H9 (cell line): ENCODE measurements around the gene MAJIN. TPM values are rescaled to one million over a fixed set of nuclear protein-coding genes. Genes with fewer than 3 reads are reported as not detected.

Experiments
- DNase-seq: peaks from one replicate; pipeline ENCODE4 v3.0.0-alpha.2; 2017
- H2AFZ ChIP-seq: one replicate; pipeline ENCODE4 v1.6.1; 2013; ENCODE audit warnings: mild to moderate bottlenecking, low read length, control low read depth, moderate library complexity
- H2AK5ac ChIP-seq: 2 replicates; pipeline ENCODE4 v1.6.1; 2013; ENCODE audit warnings: low read length, control low read depth, mixed read lengths; ENCODE audit not compliant: insufficient read length
- H2BK120ac ChIP-seq: one replicate; pipeline ENCODE4 v1.6.1; 2013; ENCODE audit warnings: low read depth, mild to moderate bottlenecking, low read length, control low read depth, inconsistent platforms; ENCODE audit not compliant: poor library complexity, severe bottlenecking
- H2BK12ac ChIP-seq: 2 replicates; pipeline ENCODE4 v1.6.1; 2013; ENCODE audit warnings: low read length, control low read depth, mixed read lengths, low read depth; ENCODE audit not compliant: insufficient read length
- H2BK15ac ChIP-seq: 2 replicates; pipeline ENCODE4 v1.6.1; 2013; ENCODE audit warnings: low read depth, low read length, control low read depth
- H2BK20ac ChIP-seq: one replicate; pipeline ENCODE4 v1.6.1; 2013; ENCODE audit warnings: low read depth, mild to moderate bottlenecking, low read length, control low read depth, inconsistent platforms; ENCODE audit not compliant: poor library complexity, severe bottlenecking
- H2BK5ac ChIP-seq: 2 replicates; pipeline ENCODE4 v1.6.1; 2013; ENCODE audit warnings: low read length, control low read depth, mixed read lengths; ENCODE audit not compliant: insufficient read length
- H3K14ac ChIP-seq: 2 replicates; pipeline ENCODE4 v1.6.1; 2013; ENCODE audit warnings: low read length, control low read depth; ENCODE audit not compliant: insufficient read depth
- H3K18ac ChIP-seq: 2 replicates; pipeline ENCODE4 v1.6.1; 2013; ENCODE audit warnings: low read depth, mild to moderate bottlenecking, mixed read lengths, low read length, control low read depth; ENCODE audit not compliant: insufficient read length
- H3K23ac ChIP-seq: 2 replicates; pipeline ENCODE4 v1.6.1; 2013; ENCODE audit warnings: low read length, control low read depth, mixed read lengths, low read depth; ENCODE audit not compliant: insufficient read length
- H3K23me2 ChIP-seq: 2 replicates; pipeline ENCODE4 v1.6.1; 2013; ENCODE audit warnings: low read depth, mild to moderate bottlenecking, mixed read lengths, low read length, control low read depth; ENCODE audit not compliant: insufficient read length, poor library complexity, severe bottlenecking
- H3K27ac ChIP-seq: 2 replicates; pipeline ENCODE4 v1.5.1; 2013; ENCODE audit warnings: low read length, control low read depth, mixed read lengths, low read depth; ENCODE audit not compliant: insufficient read length
- H3K27me3 ChIP-seq: 2 replicates; pipeline ENCODE4 v1.6.1; 2013; ENCODE audit warnings: low read length, control low read depth, inconsistent platforms; ENCODE audit not compliant: insufficient read depth
- H3K4ac ChIP-seq: 2 replicates; pipeline ENCODE4 v1.6.1; 2013; ENCODE audit warnings: low read depth, mild to moderate bottlenecking, control low read depth, inconsistent platforms, low read length, moderate library complexity
- H3K4me1 ChIP-seq: 2 replicates; pipeline ENCODE4 v1.6.1; 2013; ENCODE audit warnings: low read length, control low read depth, inconsistent platforms; ENCODE audit not compliant: insufficient read depth
- H3K4me2 ChIP-seq: 2 replicates; pipeline ENCODE4 v1.6.1; 2013; ENCODE audit warnings: low read length, control low read depth, mixed read lengths; ENCODE audit not compliant: insufficient read length, insufficient read depth
- H3K56ac ChIP-seq: 2 replicates; pipeline ENCODE4 v1.6.1; 2013; ENCODE audit warnings: low read depth, mild to moderate bottlenecking, mixed read lengths, low read length, control low read depth; ENCODE audit not compliant: insufficient read length
- H3K79me1 ChIP-seq: 2 replicates; pipeline ENCODE4 v1.6.1; 2013; ENCODE audit warnings: low read depth, mild to moderate bottlenecking, moderate library complexity, low read length, control low read depth, inconsistent platforms; ENCODE audit not compliant: insufficient read depth, poor library complexity, severe bottlenecking
- H3K79me2 ChIP-seq: 2 replicates; pipeline ENCODE4 v1.6.1; 2013; ENCODE audit warnings: low read length, control low read depth, inconsistent platforms; ENCODE audit not compliant: insufficient read depth
- H3K9ac ChIP-seq: 2 replicates; pipeline ENCODE4 v1.6.1; 2013; ENCODE audit warnings: low read length, control low read depth, mixed read lengths; ENCODE audit not compliant: insufficient read length; ENCODE audit errors: extremely low read depth
- H3K9me3 ChIP-seq: one replicate; pipeline ENCODE4 v1.6.1; 2013; ENCODE audit warnings: low read depth, low read length, inconsistent platforms; ENCODE audit not compliant: control insufficient read depth
- H3T11ph ChIP-seq: one replicate; pipeline ENCODE4 v1.6.1; 2013; ENCODE audit warnings: mild to moderate bottlenecking, low read length, control low read depth, inconsistent platforms
- H4K20me1 ChIP-seq: one replicate; pipeline ENCODE4 v1.6.1; 2013; ENCODE audit not compliant: control insufficient read depth, insufficient read length, insufficient read depth
- H4K5ac ChIP-seq: 2 replicates; pipeline ENCODE4 v1.6.1; 2013; ENCODE audit warnings: low read depth, mild to moderate bottlenecking, mixed read lengths, low read length, control low read depth; ENCODE audit not compliant: insufficient read length
- H4K8ac ChIP-seq: replicated peaks from 2 replicates; pipeline ENCODE4 v1.6.1; 2013; ENCODE audit warnings: low read length, control low read depth, mixed read lengths, low read depth; ENCODE audit not compliant: insufficient read length
- H4K91ac ChIP-seq: 2 replicates; pipeline ENCODE4 v1.6.1; 2013; ENCODE audit warnings: low read depth, mild to moderate bottlenecking, moderate library complexity, mixed read lengths, low read length, control low read depth; ENCODE audit not compliant: insufficient read length
- H3K27ac Mint-ChIP-seq, 3 experiments: 2 replicates in 2 of 3; 3 replicates in 1 of 3; pipeline ENCODE4 v1.8.0; 2020 to 2021; ENCODE audit warnings: mixed read lengths in 3 of 3, mild to moderate bottlenecking in 1 of 3, moderate library complexity in 1 of 3
- H3K27me3 Mint-ChIP-seq: 2 replicates; pipeline ENCODE4 v1.8.0; 2021; ENCODE audit warnings: low read depth, mild to moderate bottlenecking, moderate library complexity, mixed read lengths
- H3K36me3 Mint-ChIP-seq, 3 experiments: 2 replicates in 2 of 3; 3 replicates in 1 of 3; pipeline ENCODE4 v1.8.0; 2020 to 2021; ENCODE audit warnings: low read depth in 3 of 3, mixed read lengths in 3 of 3; ENCODE audit not compliant: insufficient read depth in 1 of 3
- H3K4me1 Mint-ChIP-seq, 2 experiments: 2 replicates each; pipeline ENCODE4 v1.8.0; 2020; ENCODE audit warnings: mixed read lengths in 2 of 2
- H3K4me3 Mint-ChIP-seq, 2 experiments: 2 replicates in 1 of 2; 3 replicates in 1 of 2; pipeline ENCODE4 v1.8.0; 2020 to 2021; ENCODE audit warnings: mild to moderate bottlenecking in 2 of 2, mixed read lengths in 2 of 2, moderate library complexity in 1 of 2
- H3K9me3 Mint-ChIP-seq, 2 experiments: 2 replicates in 1 of 2; 3 replicates in 1 of 2; pipeline ENCODE4 v1.8.0; 2020; ENCODE audit warnings: mild to moderate bottlenecking in 2 of 2, mixed read lengths in 2 of 2, moderate library complexity in 1 of 2
- CTCF ChIP-seq: fragments of 200-600 bp; sonication (generic); conservative IDR thresholded peaks from 3 replicates; pipeline ENCODE4 v1.8.0; 2021; ENCODE audit warnings: antibody characterized with exemption, mild to moderate bottlenecking
- WGBS: extraction: QIAGEN DNeasy Blood & Tissue Kit; methylation state at CpG from one replicate; pipeline ENCODE4 v1.1.7; 2013; ENCODE audit warnings: missing lambda C conversion rate, low lambda C conversion rate, mixed read lengths; ENCODE audit not compliant: insufficient read length; ENCODE audit errors: extremely low coverage; 5-methylcytosine and 5-hydroxymethylcytosine counted together
- total RNA-seq: library from RNA; stranded (reverse); gene quantifications from 2 replicates; pipeline ENCODE4 v1.2.1, GENCODE V29; 2021

The MAJIN gene
- total RNA-seq, 1 experiment from 2014 or later: not detected

GRCh38 chr11:64967375-64967774, 4.5 kb downstream of the MAJIN start:
- H3K23me2 ChIP-seq: no peaks in the 10 kb centered on the region
- H3K18ac ChIP-seq: no peak overlapping the region
- Mint-ChIP-seq H3K36me3 (no peaks in the 10 kb centered on the region), H3K27me3 (peaks cover 4% of the 10 kb centered on the region; the same call in 1 of the 2 replicates), H3K9me3 (peaks cover 0 to 3% of the 10 kb centered on the region in 2 experiments; a peak in 1 of 5 replicates), H3K4me3 (no peak overlapping the region), H3K4me1 (no peaks in the 10 kb centered on the region), H3K27ac (no peak overlapping the region)
- H3K4me1 ChIP-seq: no peaks in the 10 kb centered on the region
- H4K20me1 ChIP-seq: no peaks in the 10 kb centered on the region
- H3K4me2 ChIP-seq: no peak overlapping the region
- H2BK20ac ChIP-seq: no peak overlapping the region
- H2BK5ac ChIP-seq: no peak overlapping the region
- no peak overlapping the region for H3T11ph ChIP-seq
- H2BK12ac ChIP-seq: no peak overlapping the region
- no peaks in the 10 kb centered on the region for H3K79me1 ChIP-seq
- TF ChIP-seq CTCF: no peak
- no peak overlapping the region for H4K8ac ChIP-seq
- H2BK15ac ChIP-seq: no peak overlapping the region
- no peak for DNase-seq
- H3K9ac ChIP-seq: no peak overlapping the region
- no peak overlapping the region for H3K56ac ChIP-seq
- no peak overlapping the region for H2BK120ac ChIP-seq
- no peak overlapping the region for H2AFZ ChIP-seq
- H3K9me3 ChIP-seq: no peaks in the 10 kb centered on the region
- H3K23ac ChIP-seq: no peak overlapping the region
- no peaks in the 10 kb centered on the region for H3K79me2 ChIP-seq
- no peak overlapping the region for H4K5ac ChIP-seq
- H3K27ac ChIP-seq: no peak overlapping the region
- H3K14ac ChIP-seq: no peak overlapping the region
- H3K4ac ChIP-seq: no peak overlapping the region
- WGBS: no CpG with 5 or more reads among the region's 3 CpGs
- no peak overlapping the region for H4K91ac ChIP-seq
- no peaks in the 10 kb centered on the region for H3K27me3 ChIP-seq
- no peak overlapping the region for H2AK5ac ChIP-seq
